HG02840 (cell line): ENCODE measurements around the gene CCAR1.
A peak's percentile ranks its signal among the peaks of the same experiment; 100 is the strongest.
"Not testable (repeated sequence)": the region's sequence is repeated elsewhere in the genome, so short reads cannot be mapped to it uniquely, and the experiment has no call there.

Experiments
- ATAC-seq: cut with Tn5 transposase; IDR thresholded peaks from one replicate; pipeline ENCODE4 v1.9.1; 2021; ENCODE audit warnings: mild to moderate bottlenecking, moderate library complexity, moderate number of reproducible peaks; ENCODE audit not compliant: unreplicated experiment, low FRiP score

CCAR1 gene

GRCh38 chr10:68720793-68721672 lies at the start of gene CCAR1:
Gene CCAR1 (plus strand): TSS chr10:68721239. CDS start chr10:68722505, 1,266 bp downstream.
- peak; percentile 96 for ATAC-seq

- no peak for ATAC-seq
These were observed 36.6 kb upstream of the CCAR1 start for GRCh38 chr10:68684413-68684812.

GRCh38 chr10:68696018-68696417 lies 25.0 kb upstream of the CCAR1 start:
- no peak for ATAC-seq

- no peak for ATAC-seq
These were observed 23.9 kb upstream of the CCAR1 start for GRCh38 chr10:68697106-68697505.

- no peak for ATAC-seq
These were observed 20.8 kb upstream of the CCAR1 start for GRCh38 chr10:68700197-68700596.

GRCh38 chr10:68705548-68705947 lies 15.5 kb upstream of the CCAR1 start:
- ATAC-seq = no peak

- not testable (repeated sequence) for ATAC-seq
These were observed 12.1 kb upstream of the CCAR1 start for GRCh38 chr10:68708987-68709386.

- not testable (repeated sequence) for ATAC-seq
These were observed 8.0 kb upstream of the CCAR1 start for GRCh38 chr10:68713065-68713464.

GRCh38 chr10:68717435-68717834 lies 3.6 kb upstream of the CCAR1 start:
- no peak for ATAC-seq

- no peak for ATAC-seq
These were observed 765 bp downstream of the CCAR1 start for GRCh38 chr10:68721673-68722335.

- ATAC-seq = no peak
These were observed 4.0 kb downstream of the CCAR1 start for GRCh38 chr10:68725016-68725415.

- no peak for ATAC-seq
These were observed 6.1 kb downstream of the CCAR1 start for GRCh38 chr10:68727146-68727545.

- no peak for ATAC-seq
These were observed 11.6 kb downstream of the CCAR1 start for GRCh38 chr10:68732651-68733050.

- no peak for ATAC-seq
These were observed 13.3 kb downstream of the CCAR1 start for GRCh38 chr10:68734349-68734748.

GRCh38 chr10:68735119-68735518 lies 14.1 kb downstream of the CCAR1 start:
- no peak for ATAC-seq

- ATAC-seq = not testable (repeated sequence)
These were observed 14.7 kb downstream of the CCAR1 start for GRCh38 chr10:68735739-68736138.

GRCh38 chr10:68740676-68741075 lies 19.6 kb downstream of the CCAR1 start:
- ATAC-seq = not testable (repeated sequence)

- no peak for ATAC-seq
These were observed 21.4 kb downstream of the CCAR1 start for GRCh38 chr10:68742397-68742796.

GRCh38 chr10:68752711-68753350 lies 31.8 kb downstream of the CCAR1 start:
- ATAC-seq = no peak

- no peak for ATAC-seq
These were observed 35.2 kb downstream of the CCAR1 start for GRCh38 chr10:68756246-68756645.

- ATAC-seq = no peak
These were observed 35.7 kb downstream of the CCAR1 start for GRCh38 chr10:68756766-68757165.
